ENCODE measurements around the gene WASF1. TPM values are rescaled to one million over a fixed set of nuclear protein-coding genes. Genes with fewer than 3 reads are reported as not detected.

WASF1 gene
- total RNA-seq, 1 donor from 2014 or later, result 4.3 TPM

GRCh38 chr6:110183292-110183885, 3.9 kb upstream of the WASF1 start:
- H3K4me3 ChIP-seq, result no peak overlapping the region
- no peak for DNase-seq

DNA sequence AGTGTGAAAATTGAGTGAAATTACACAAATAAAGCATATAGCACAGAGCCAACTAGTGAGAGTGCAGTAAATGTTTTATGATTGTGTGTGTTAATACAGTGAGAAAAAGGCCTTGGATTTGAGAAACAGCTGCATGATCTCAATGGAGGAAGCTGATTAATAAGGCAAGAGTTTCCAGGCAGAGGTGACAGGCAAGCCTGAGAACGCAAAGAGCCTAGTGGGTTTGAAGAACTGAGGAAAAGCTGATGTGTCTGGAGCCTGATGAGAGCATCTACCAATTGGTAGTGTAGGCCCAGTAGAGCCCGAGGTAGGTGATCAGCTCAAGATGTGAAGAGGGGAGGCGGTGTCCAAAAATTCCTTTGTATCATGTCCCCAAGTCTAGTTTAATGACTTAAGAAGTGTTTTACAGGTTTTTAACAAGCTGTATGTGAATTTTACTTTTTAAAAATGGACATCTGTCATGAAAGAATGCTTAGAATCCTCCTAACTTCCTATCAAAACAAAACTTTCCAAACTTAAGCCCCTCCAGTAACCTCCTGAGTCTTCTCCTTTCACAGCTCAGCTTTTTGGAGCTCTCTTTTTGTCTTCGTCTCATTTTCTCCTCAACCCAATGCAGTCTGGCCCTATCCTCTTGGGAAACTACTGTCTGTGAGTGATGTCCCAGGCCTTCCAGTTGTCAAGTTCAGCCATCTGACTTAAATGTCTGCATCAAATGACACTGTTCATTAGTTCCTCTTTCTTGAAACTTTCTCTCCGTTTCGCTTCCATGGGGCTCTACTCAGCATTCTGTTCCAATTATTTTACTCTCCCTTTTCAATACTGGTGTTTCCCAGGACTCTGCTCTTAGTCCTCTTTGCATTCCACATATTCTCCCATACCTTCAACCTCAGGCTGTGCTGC, 1.9 kb upstream of the WASF1 start:
- H3K36me3 ChIP-seq, result no peaks in the 10 kb centered on the region
- no peaks in the 10 kb centered on the region for H3K27me3 ChIP-seq (ENCODE audit: low read depth)
- H3K4me1 ChIP-seq, result peaks cover 27% of the 10 kb centered on the region
- DNase-seq (no peak), ATAC-seq (no peak)
- H3K27ac ChIP-seq, result peak overlapping the region; percentile 89
- TF ChIP-seq CTCF (IDR thresholded peaks at IDR 0.05), result no peak
- peak overlapping the region; percentile 79 for H3K4me3 ChIP-seq
- intact Hi-C loops (cut with DNase I), result no loop called here
- H3K9me3 ChIP-seq, result no peaks in the 10 kb centered on the region

More at GRCh38 chr6:110183292-110183885, 3.9 kb upstream of the WASF1 start:
- Histone ChIP-seq H3K36me3 (no peaks in the 10 kb centered on the region), H3K4me1 (peaks cover 25% of the 10 kb centered on the region), H3K27ac (no peak overlapping the region), H3K27me3 (ENCODE audit: low read depth) (no peaks in the 10 kb centered on the region), H3K9me3 (no peaks in the 10 kb centered on the region)
- TF ChIP-seq CTCF (IDR thresholded peaks at IDR 0.05), result no peak
- ATAC-seq, result no peak
- intact Hi-C loops (cut with DNase I), result no loop called here

DNA sequence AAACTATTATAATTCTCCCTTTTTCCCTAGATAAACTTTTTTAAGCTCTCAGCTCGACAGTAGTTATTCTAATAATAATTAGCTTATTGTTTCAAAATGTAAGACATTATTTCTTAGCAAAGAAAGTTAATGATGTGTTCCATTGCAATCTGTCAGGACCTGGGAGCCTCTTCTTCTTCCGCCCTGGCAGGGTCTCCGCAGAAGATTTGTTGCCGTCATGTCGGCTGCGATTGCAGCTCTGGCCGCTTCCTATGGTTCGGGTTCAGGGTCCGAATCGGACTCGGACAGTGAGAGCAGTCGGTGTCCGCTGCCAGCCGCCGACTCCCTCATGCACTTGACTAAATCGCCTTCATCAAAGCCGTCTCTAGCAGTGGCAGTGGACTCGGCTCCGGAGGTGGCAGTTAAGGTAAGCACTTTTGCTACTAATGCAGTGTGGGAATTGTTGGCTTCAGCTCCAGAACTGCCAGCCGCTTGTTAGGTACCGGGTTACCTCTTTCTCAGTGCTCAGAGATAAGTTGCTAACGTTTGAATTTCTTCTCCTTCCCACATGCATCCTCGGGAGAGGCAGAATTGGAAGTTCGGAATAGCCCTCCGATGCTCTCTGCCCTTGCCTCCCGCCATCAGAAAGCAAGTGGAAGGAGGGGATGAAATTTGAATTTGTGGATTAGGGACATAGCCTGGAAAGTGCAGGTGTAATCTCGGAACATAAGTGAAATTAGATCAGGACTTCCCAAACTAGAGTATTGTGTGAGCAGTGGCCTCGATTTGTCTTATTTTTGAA, 948 bp upstream of the WASF1 start, which contains the start of gene CDC40:
Gene CDC40, plus strand, starts transcription at position 200 of the 781 bp plus-strand sequence. Its CDS starts 18 bp downstream, at position 218.
- intact Hi-C loops (cut with DNase I), result no loop called here

GRCh38 chr6:110178626-110179405, 654 bp downstream of the WASF1 start:
- ATAC-seq, result peak; percentile 43 to 50
- Histone ChIP-seq H3K9me3 (no peaks in the 10 kb centered on the region), H3K27ac (peak overlapping the region; percentile 59), H3K27me3 (ENCODE audit: low read depth) (no peaks in the 10 kb centered on the region), H3K36me3 (no peaks in the 10 kb centered on the region), H3K4me3 (peak overlapping the region; percentile 79), H3K4me1 (peaks cover 27% of the 10 kb centered on the region)
- DNase-seq, result peak; percentile 59
- intact Hi-C loops (cut with DNase I), result no loop called here
- peak; percentile 49 for TF ChIP-seq CTCF (IDR thresholded peaks at IDR 0.05)

More for the DNA sequence above, 948 bp upstream of the WASF1 start, which contains the start of gene CDC40:
- H3K9me3 ChIP-seq, result no peaks in the 10 kb centered on the region
- peaks cover 27% of the 10 kb centered on the region for H3K4me1 ChIP-seq
- no peaks in the 10 kb centered on the region for H3K27me3 ChIP-seq (ENCODE audit: low read depth)
- no peaks in the 10 kb centered on the region for H3K36me3 ChIP-seq
- no peak for TF ChIP-seq CTCF (IDR thresholded peaks at IDR 0.05)
- ATAC-seq (peak; percentile 60 to 81), DNase-seq (peak; percentile 69)
- H3K27ac ChIP-seq, result peak within 1 kb of the TSS; percentile 89
- peak within 1 kb of the TSS; percentile 79 for H3K4me3 ChIP-seq
